HEK293 (cell line): Measurements from ENCODE around the gene PSRC1.

Experiments used
- CTCF ChIP-seq: fragments of 450-650 bp; formaldehyde crosslinking; IDR thresholded peaks from 2 replicates; pipeline ENCODE4 v1.5.1; 2016; ENCODE audit warnings: missing biosample characterization, missing genetic modification characterization
- ZBTB17 ChIP-seq: fragments of 450-650 bp; formaldehyde crosslinking; IDR thresholded peaks from 2 replicates; pipeline ENCODE4 v1.5.1; 2016; ENCODE audit warnings: missing biosample characterization, missing genetic modification characterization
- ZBTB21 ChIP-seq: fragments of 450-650 bp; formaldehyde crosslinking; IDR thresholded peaks from 2 replicates; pipeline ENCODE4 v1.5.1; 2017; ENCODE audit warnings: missing biosample characterization, missing genetic modification characterization
- ZFP37 ChIP-seq: fragments of 450-650 bp; formaldehyde crosslinking; IDR thresholded peaks from 2 replicates; pipeline ENCODE4 v1.5.1; 2016; ENCODE audit warnings: missing biosample characterization, missing genetic modification characterization
- ZNF138 ChIP-seq: fragments of 450-650 bp; formaldehyde crosslinking; IDR thresholded peaks from 2 replicates; pipeline ENCODE4 v1.5.1; 2016; ENCODE audit warnings: missing biosample characterization, missing genetic modification characterization, borderline replicate concordance
- ZNF23 ChIP-seq: fragments of 450-650 bp; formaldehyde crosslinking; IDR thresholded peaks from 2 replicates; pipeline ENCODE4 v1.5.1; 2016; ENCODE audit warnings: missing biosample characterization, missing genetic modification characterization, borderline replicate concordance
- ZNF571 ChIP-seq: fragments of 450-650 bp; formaldehyde crosslinking; IDR thresholded peaks from 2 replicates; pipeline ENCODE4 v1.5.0; 2017; ENCODE audit warnings: missing biosample characterization, missing genetic modification characterization

DNA sequence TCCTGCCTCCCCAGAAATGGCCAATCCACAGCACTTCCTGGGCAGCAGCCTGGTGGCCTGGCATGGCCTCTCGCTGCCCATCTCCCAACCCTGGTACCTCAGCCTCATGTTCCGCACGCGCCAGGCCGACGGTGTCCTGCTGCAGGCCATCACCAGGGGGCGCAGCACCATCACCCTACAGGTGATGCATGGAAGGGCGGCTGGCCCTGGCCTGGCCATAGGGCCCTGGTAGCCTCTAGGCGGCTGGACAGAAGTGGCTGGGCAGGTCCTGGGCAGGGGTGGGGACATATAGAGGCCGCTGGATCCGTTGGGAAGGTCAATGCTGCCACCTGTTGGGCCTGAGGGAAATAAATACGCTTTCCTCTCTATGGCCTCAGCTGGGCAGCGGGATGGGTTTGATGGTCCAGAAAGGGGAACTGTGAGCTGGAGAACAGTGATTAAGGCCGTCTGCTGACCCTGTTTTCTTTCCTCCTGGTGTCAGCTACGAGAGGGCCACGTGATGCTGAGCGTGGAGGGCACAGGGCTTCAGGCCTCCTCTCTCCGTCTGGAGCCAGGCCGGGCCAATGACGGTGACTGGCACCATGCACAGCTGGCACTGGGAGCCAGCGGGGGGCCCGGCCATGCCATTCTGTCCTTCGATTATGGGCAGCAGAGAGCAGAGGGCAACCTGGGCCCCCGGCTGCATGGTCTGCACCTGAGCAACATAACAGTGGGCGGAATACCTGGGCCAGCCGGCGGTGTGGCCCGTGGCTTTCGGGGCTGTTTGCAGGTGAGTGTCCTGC is 19.2 kb downstream of the PSRC1 start:
- TF ChIP-seq ZBTB17 (tag by site-specific recombination): peak; percentile 29; the same call in 1 of the 2 replicates
- TF ChIP-seq CTCF (tag by site-specific recombination): peak; percentile 97
- TF ChIP-seq ZBTB21 (tag by site-specific recombination): no peak
- TF ChIP-seq ZNF23 (tag by site-specific recombination): no peak
- no peak for TF ChIP-seq ZFP37 (tag by site-specific recombination)
- no peak for TF ChIP-seq ZNF138 (tag by site-specific recombination)
- TF ChIP-seq ZNF571 (tag by site-specific recombination): no peak
